HG03469 (cell line): ENCODE measurements around the gene OR7D4.
"Not testable (repeated sequence)": the region's sequence is repeated elsewhere in the genome, so short reads cannot be mapped to it uniquely, and the experiment has no call there.

Source experiments
- ATAC-seq: cut with Tn5 transposase; IDR thresholded peaks from one replicate; pipeline ENCODE4 v1.9.1; 2021; ENCODE audit warnings: mild to moderate bottlenecking, moderate library complexity, moderate number of reproducible peaks; ENCODE audit not compliant: unreplicated experiment

Gene OR7D4

GRCh38 chr19:9219489-9219888 lies at the start of gene OR7D4:
TSS of gene OR7D4 (minus strand) at chr19:9219589. CDS start at chr19:9214837, 4,752 bp downstream.
- ATAC-seq, result no peak

- ATAC-seq, result no peak
These were observed 31.8 kb upstream of the OR7D4 start for GRCh38 chr19:9251236-9251635.

GRCh38 chr19:9250630-9251029 lies 31.2 kb upstream of the OR7D4 start, which contains the start of gene OR7E24:
TSS of gene OR7E24 (plus strand) at chr19:9250930. CDS start at chr19:9251044, 114 bp downstream.
- ATAC-seq, result no peak

- no peak for ATAC-seq
These were observed 13.8 kb downstream of the OR7D4 start for GRCh38 chr19:9205501-9206113.

- not testable (repeated sequence) for ATAC-seq
These were observed 21.3 kb downstream of the OR7D4 start for GRCh38 chr19:9198044-9198443.

GRCh38 chr19:9189535-9189934 lies 29.9 kb downstream of the OR7D4 start:
- no peak for ATAC-seq

- no peak for ATAC-seq
These were observed 32.2 kb downstream of the OR7D4 start for GRCh38 chr19:9187191-9187590.

GRCh38 chr19:9183000-9183399 lies 36.4 kb downstream of the OR7D4 start:
- ATAC-seq, result no peak

- no peak for ATAC-seq
These were observed 40.5 kb downstream of the OR7D4 start, which contains the start of gene OR7D2 for GRCh38 chr19:9178901-9179300. TSS of gene OR7D2 (plus strand) at chr19:9178979. CDS start at chr19:9185782, 6,803 bp downstream.

- ATAC-seq, result no peak
These were observed 44.1 kb downstream of the OR7D4 start for GRCh38 chr19:9175326-9175725.

- ATAC-seq, result no peak
These were observed 47.9 kb downstream of the OR7D4 start for GRCh38 chr19:9171393-9171991.

- ATAC-seq, result no peak
These were observed 52.5 kb downstream of the OR7D4 start for GRCh38 chr19:9166846-9167245.

GRCh38 chr19:9165261-9165660 lies 54.1 kb downstream of the OR7D4 start:
- no peak for ATAC-seq

GRCh38 chr19:9161427-9161826 lies 58.0 kb downstream of the OR7D4 start:
- ATAC-seq, result no peak
